H9 (cell line): Measurements from ENCODE around the gene PLPPR5. TPM values are rescaled to one million over a fixed set of nuclear protein-coding genes. Genes with fewer than 3 reads are reported as not detected.

ENCODE experiments used
- DNase-seq: peaks from one replicate; pipeline ENCODE4 v3.0.0-alpha.2; 2017
- H2AFZ ChIP-seq: one replicate; pipeline ENCODE4 v1.6.1; 2013; ENCODE audit warnings: mild to moderate bottlenecking, low read length, control low read depth, moderate library complexity
- H2AK5ac ChIP-seq: 2 replicates; pipeline ENCODE4 v1.6.1; 2013; ENCODE audit warnings: low read length, control low read depth, mixed read lengths; ENCODE audit not compliant: insufficient read length
- H2BK120ac ChIP-seq: one replicate; pipeline ENCODE4 v1.6.1; 2013; ENCODE audit warnings: low read depth, mild to moderate bottlenecking, low read length, control low read depth, inconsistent platforms; ENCODE audit not compliant: poor library complexity, severe bottlenecking
- H2BK12ac ChIP-seq: 2 replicates; pipeline ENCODE4 v1.6.1; 2013; ENCODE audit warnings: low read length, control low read depth, mixed read lengths, low read depth; ENCODE audit not compliant: insufficient read length
- H2BK15ac ChIP-seq: 2 replicates; pipeline ENCODE4 v1.6.1; 2013; ENCODE audit warnings: low read depth, low read length, control low read depth
- H2BK20ac ChIP-seq: one replicate; pipeline ENCODE4 v1.6.1; 2013; ENCODE audit warnings: low read depth, mild to moderate bottlenecking, low read length, control low read depth, inconsistent platforms; ENCODE audit not compliant: poor library complexity, severe bottlenecking
- H2BK5ac ChIP-seq: 2 replicates; pipeline ENCODE4 v1.6.1; 2013; ENCODE audit warnings: low read length, control low read depth, mixed read lengths; ENCODE audit not compliant: insufficient read length
- H3K14ac ChIP-seq: 2 replicates; pipeline ENCODE4 v1.6.1; 2013; ENCODE audit warnings: low read length, control low read depth; ENCODE audit not compliant: insufficient read depth
- H3K18ac ChIP-seq: 2 replicates; pipeline ENCODE4 v1.6.1; 2013; ENCODE audit warnings: low read depth, mild to moderate bottlenecking, mixed read lengths, low read length, control low read depth; ENCODE audit not compliant: insufficient read length
- H3K23ac ChIP-seq: 2 replicates; pipeline ENCODE4 v1.6.1; 2013; ENCODE audit warnings: low read length, control low read depth, mixed read lengths, low read depth; ENCODE audit not compliant: insufficient read length
- H3K23me2 ChIP-seq: 2 replicates; pipeline ENCODE4 v1.6.1; 2013; ENCODE audit warnings: low read depth, mild to moderate bottlenecking, mixed read lengths, low read length, control low read depth; ENCODE audit not compliant: insufficient read length, poor library complexity, severe bottlenecking
- H3K27ac ChIP-seq: 2 replicates; pipeline ENCODE4 v1.5.1; 2013; ENCODE audit warnings: low read length, control low read depth, mixed read lengths, low read depth; ENCODE audit not compliant: insufficient read length
- H3K27me3 ChIP-seq: 2 replicates; pipeline ENCODE4 v1.6.1; 2013; ENCODE audit warnings: low read length, control low read depth, inconsistent platforms; ENCODE audit not compliant: insufficient read depth
- H3K4ac ChIP-seq: 2 replicates; pipeline ENCODE4 v1.6.1; 2013; ENCODE audit warnings: low read depth, mild to moderate bottlenecking, control low read depth, inconsistent platforms, low read length, moderate library complexity
- H3K4me1 ChIP-seq: 2 replicates; pipeline ENCODE4 v1.6.1; 2013; ENCODE audit warnings: low read length, control low read depth, inconsistent platforms; ENCODE audit not compliant: insufficient read depth
- H3K4me2 ChIP-seq: 2 replicates; pipeline ENCODE4 v1.6.1; 2013; ENCODE audit warnings: low read length, control low read depth, mixed read lengths; ENCODE audit not compliant: insufficient read length, insufficient read depth
- H3K56ac ChIP-seq: 2 replicates; pipeline ENCODE4 v1.6.1; 2013; ENCODE audit warnings: low read depth, mild to moderate bottlenecking, mixed read lengths, low read length, control low read depth; ENCODE audit not compliant: insufficient read length
- H3K79me1 ChIP-seq: 2 replicates; pipeline ENCODE4 v1.6.1; 2013; ENCODE audit warnings: low read depth, mild to moderate bottlenecking, moderate library complexity, low read length, control low read depth, inconsistent platforms; ENCODE audit not compliant: insufficient read depth, poor library complexity, severe bottlenecking
- H3K79me2 ChIP-seq: 2 replicates; pipeline ENCODE4 v1.6.1; 2013; ENCODE audit warnings: low read length, control low read depth, inconsistent platforms; ENCODE audit not compliant: insufficient read depth
- H3K9ac ChIP-seq: 2 replicates; pipeline ENCODE4 v1.6.1; 2013; ENCODE audit warnings: low read length, control low read depth, mixed read lengths; ENCODE audit not compliant: insufficient read length; ENCODE audit errors: extremely low read depth
- H3K9me3 ChIP-seq: one replicate; pipeline ENCODE4 v1.6.1; 2013; ENCODE audit warnings: low read depth, low read length, inconsistent platforms; ENCODE audit not compliant: control insufficient read depth
- H3T11ph ChIP-seq: one replicate; pipeline ENCODE4 v1.6.1; 2013; ENCODE audit warnings: mild to moderate bottlenecking, low read length, control low read depth, inconsistent platforms
- H4K20me1 ChIP-seq: one replicate; pipeline ENCODE4 v1.6.1; 2013; ENCODE audit not compliant: control insufficient read depth, insufficient read length, insufficient read depth
- H4K5ac ChIP-seq: 2 replicates; pipeline ENCODE4 v1.6.1; 2013; ENCODE audit warnings: low read depth, mild to moderate bottlenecking, mixed read lengths, low read length, control low read depth; ENCODE audit not compliant: insufficient read length
- H4K8ac ChIP-seq: replicated peaks from 2 replicates; pipeline ENCODE4 v1.6.1; 2013; ENCODE audit warnings: low read length, control low read depth, mixed read lengths, low read depth; ENCODE audit not compliant: insufficient read length
- H4K91ac ChIP-seq: 2 replicates; pipeline ENCODE4 v1.6.1; 2013; ENCODE audit warnings: low read depth, mild to moderate bottlenecking, moderate library complexity, mixed read lengths, low read length, control low read depth; ENCODE audit not compliant: insufficient read length
- H3K27ac Mint-ChIP-seq, 3 experiments: 2 replicates in 2 of 3; 3 replicates in 1 of 3; pipeline ENCODE4 v1.8.0; 2020 to 2021; ENCODE audit warnings: mixed read lengths in 3 of 3, mild to moderate bottlenecking in 1 of 3, moderate library complexity in 1 of 3
- H3K27me3 Mint-ChIP-seq: 2 replicates; pipeline ENCODE4 v1.8.0; 2021; ENCODE audit warnings: low read depth, mild to moderate bottlenecking, moderate library complexity, mixed read lengths
- H3K36me3 Mint-ChIP-seq, 3 experiments: 2 replicates in 2 of 3; 3 replicates in 1 of 3; pipeline ENCODE4 v1.8.0; 2020 to 2021; ENCODE audit warnings: low read depth in 3 of 3, mixed read lengths in 3 of 3; ENCODE audit not compliant: insufficient read depth in 1 of 3
- H3K4me1 Mint-ChIP-seq, 2 experiments: 2 replicates each; pipeline ENCODE4 v1.8.0; 2020; ENCODE audit warnings: mixed read lengths in 2 of 2
- H3K4me3 Mint-ChIP-seq, 2 experiments: 2 replicates in 1 of 2; 3 replicates in 1 of 2; pipeline ENCODE4 v1.8.0; 2020 to 2021; ENCODE audit warnings: mild to moderate bottlenecking in 2 of 2, mixed read lengths in 2 of 2, moderate library complexity in 1 of 2
- H3K9me3 Mint-ChIP-seq, 2 experiments: 2 replicates in 1 of 2; 3 replicates in 1 of 2; pipeline ENCODE4 v1.8.0; 2020; ENCODE audit warnings: mild to moderate bottlenecking in 2 of 2, mixed read lengths in 2 of 2, moderate library complexity in 1 of 2
- CTCF ChIP-seq: fragments of 200-600 bp; sonication (generic); conservative IDR thresholded peaks from 3 replicates; pipeline ENCODE4 v1.8.0; 2021; ENCODE audit warnings: antibody characterized with exemption, mild to moderate bottlenecking
- WGBS: extraction: QIAGEN DNeasy Blood & Tissue Kit; methylation state at CpG from one replicate; pipeline ENCODE4 v1.1.7; 2013; ENCODE audit warnings: missing lambda C conversion rate, low lambda C conversion rate, mixed read lengths; ENCODE audit not compliant: insufficient read length; ENCODE audit errors: extremely low coverage; 5-methylcytosine and 5-hydroxymethylcytosine counted together
- total RNA-seq: library from RNA; stranded (reverse); gene quantifications from 2 replicates; pipeline ENCODE4 v1.2.1, GENCODE V29; 2021

Gene PLPPR5
- total RNA-seq, 1 experiment from 2014 or later = 1.4 TPM

GRCh38 chr1:99003581-99004253, 944 bp downstream of the PLPPR5 start:
- no peaks in the 10 kb centered on the region for H3K27me3 ChIP-seq
- H3K4me2 ChIP-seq = peak overlapping the region; percentile 52
- peaks cover 50% of the 10 kb centered on the region for H3K27me3 Mint-ChIP-seq

More at GRCh38 chr1:99003581-99004253, 944 bp downstream of the PLPPR5 start:
- peak; percentile 36 for DNase-seq
- WGBS = no CpG with 5 or more reads among the region's 20 CpGs
- H3K4me1 ChIP-seq = no peaks in the 10 kb centered on the region
- H4K91ac ChIP-seq = no peak overlapping the region
- no peak overlapping the region for H3K18ac ChIP-seq
- no peaks in the 10 kb centered on the region for H3K9me3 Mint-ChIP-seq
- H3K36me3 Mint-ChIP-seq = no peaks in the 10 kb centered on the region
- no peak overlapping the region for H2BK15ac ChIP-seq
- H2BK20ac ChIP-seq = no peak overlapping the region
- H3K4me1 Mint-ChIP-seq = peaks cover 8 to 13% of the 10 kb centered on the region in 2 experiments
- H2AFZ ChIP-seq = no peak overlapping the region
- peak overlapping the region; percentile 31 for H3K9ac ChIP-seq
- no peak overlapping the region for H2BK5ac ChIP-seq
- TF ChIP-seq CTCF = no peak
- no peaks in the 10 kb centered on the region for H3K79me1 ChIP-seq
- H2BK12ac ChIP-seq = no peak overlapping the region
- no peak overlapping the region for H3K23ac ChIP-seq
- no peak overlapping the region for H3K14ac ChIP-seq
- H3K9me3 ChIP-seq = no peaks in the 10 kb centered on the region
- no peak overlapping the region for H3K4ac ChIP-seq
- no peak overlapping the region for H3K27ac ChIP-seq
- H4K20me1 ChIP-seq = no peaks in the 10 kb centered on the region
- H2AK5ac ChIP-seq = no peak overlapping the region
- no peak overlapping the region for H3K56ac ChIP-seq
- H3K4me3 Mint-ChIP-seq = peak overlapping the region; percentile 74 to 94
- no peak overlapping the region for H3T11ph ChIP-seq
- no peaks in the 10 kb centered on the region for H3K79me2 ChIP-seq
- no peak overlapping the region for H4K8ac ChIP-seq
- no peak overlapping the region for H2BK120ac ChIP-seq
- no peak overlapping the region for H4K5ac ChIP-seq
- H3K23me2 ChIP-seq = peaks cover 13% of the 10 kb centered on the region
- no peak overlapping the region for H3K27ac Mint-ChIP-seq
